Measurements from ENCODE around the gene HDAC8.

DNA sequence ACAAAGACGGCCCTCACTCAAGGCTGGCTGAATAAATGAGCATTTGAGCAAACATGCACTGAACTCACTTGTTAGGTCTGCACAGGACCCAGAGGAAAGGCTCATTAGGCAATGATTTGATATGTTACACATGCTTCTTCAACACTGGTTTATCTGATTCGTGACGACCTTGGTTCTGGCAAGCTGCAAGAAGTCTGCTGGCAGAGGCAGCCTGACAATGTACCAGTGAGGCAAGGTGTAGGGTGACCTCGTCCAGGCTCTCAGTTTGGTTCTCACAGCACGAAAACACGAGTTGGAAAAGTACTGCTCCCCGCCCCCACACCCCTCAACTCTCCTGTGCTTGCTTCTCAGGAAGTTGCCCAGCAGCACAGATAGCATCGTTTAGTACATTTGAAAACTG lies 203.8 kb downstream of the HDAC8 start:
- TF ChIP-seq CTCF (IDR thresholded peaks at IDR 0.05) (no peak), POLR2A (IDR thresholded peaks at IDR 0.05) (no peak), POLR2AphosphoS5 (IDR thresholded peaks at IDR 0.05) (no peak), EP300 (IDR thresholded peaks at IDR 0.05) (no peak)

Data from suprapubic skin (tissue), 4 donors.